Measurements from ENCODE around the gene NDRG2. TPM values are rescaled to one million over a fixed set of nuclear protein-coding genes. Genes with fewer than 3 reads are reported as not detected.
A peak's percentile ranks its signal among the peaks of the same experiment; 100 is the strongest.

NDRG2 gene
- total and polyA plus RNA-seq, 10 donors = 72.4 to 335 (median 201) TPM

GRCh38 chr14:21026988-21027315 is 2.1 kb upstream of the NDRG2 start:
- Histone ChIP-seq H3K4me1 (peaks cover 8 to 49% (median 29%) of the 10 kb centered on the region in 6 donors), H3K27me3 (replicated peaks in 1 of 7) (peaks cover 0 to 31% (median 0%) of the 10 kb centered on the region in 7 donors), H3K36me3 (peaks cover 0 to 3% (median 0%) of the 10 kb centered on the region in 6 donors), H3K27ac (peak overlapping the region in 6 of 8 donors; percentile 4 to 93 (median 87)), H3K9me3 (no peaks in the 10 kb centered on the region), H3K4me3 (no peak overlapping the region)
- no peak for DNase-seq
- 48 to 72% (median 57%) methylated on average over 3 of the region's 3 CpGs for WGBS, 5 donors
- intact Hi-C loops (cut with DNase I; ENCODE audit: low total_unique reads) = no loop called here
- TF ChIP-seq CTCF (IDR thresholded peaks at IDR 0.05 in 8 of 11, conservative IDR thresholded peaks at IDR 0.05 in 3 of 11) (no peak), POLR2A (IDR thresholded peaks at IDR 0.05) (no peak), POLR2AphosphoS5 (IDR thresholded peaks at IDR 0.05) (no peak)

- WGBS, 5 donors = 81 to 84% (median 81%) methylated on average over 7 of the region's 7 CpGs
- peak overlapping the region in 1 of 8 donors; percentile 90 for H3K4me3 ChIP-seq
- TF ChIP-seq POLR2AphosphoS5 (IDR thresholded peaks at IDR 0.05) (no peak), POLR2A (IDR thresholded peaks at IDR 0.05) (no peak), CTCF (IDR thresholded peaks at IDR 0.05 in 8 of 11, conservative IDR thresholded peaks at IDR 0.05 in 3 of 11) (no peak)
Measured at GRCh38 chr14:21026274-21026987, 1.6 kb upstream of the NDRG2 start.

GRCh38 chr14:21025371-21026273 is 761 bp upstream of the NDRG2 start:
- TF ChIP-seq POLR2A (IDR thresholded peaks at IDR 0.05) = no peak
- TF ChIP-seq CTCF (IDR thresholded peaks at IDR 0.05 in 8 of 11, conservative IDR thresholded peaks at IDR 0.05 in 3 of 11) = peak in 1 of 11 experiments; percentile 1
- peak in 2 of 3 donors; percentile 5 to 24 for TF ChIP-seq POLR2AphosphoS5 (IDR thresholded peaks at IDR 0.05)
- H3K4me3 ChIP-seq = peak overlapping the region; percentile 76 to 90 (median 80)
- intact Hi-C loops (cut with DNase I; ENCODE audit: low total_unique reads) = no loop called here
- H3K27ac ChIP-seq = peak overlapping the region; percentile 66 to 93 (median 85)
- peaks cover 8 to 62% (median 38%) of the 10 kb centered on the region in 6 donors for H3K4me1 ChIP-seq
- 7 to 16% (median 12%) methylated on average over 44 to 58 of the region's 58 CpGs for WGBS, 5 donors
- H3K27me3 ChIP-seq (replicated peaks in 1 of 7) = peaks cover 0 to 31% (median 0%) of the 10 kb centered on the region in 7 donors
- H3K9me3 ChIP-seq = no peaks in the 10 kb centered on the region
- peaks cover 0 to 16% (median 5%) of the 10 kb centered on the region in 6 donors for H3K36me3 ChIP-seq
- peak; percentile 83 for DNase-seq

More at GRCh38 chr14:21026274-21026987, 1.6 kb upstream of the NDRG2 start:
- intact Hi-C loops (cut with DNase I; ENCODE audit: low total_unique reads) = no loop called here
- H3K9me3 ChIP-seq = no peaks in the 10 kb centered on the region
- H3K4me1 ChIP-seq = peaks cover 8 to 54% (median 30%) of the 10 kb centered on the region in 6 donors
- H3K36me3 ChIP-seq = peaks cover 0 to 8% (median 2%) of the 10 kb centered on the region in 6 donors
- peak overlapping the region in 6 of 8 donors; percentile 4 to 93 (median 87) for H3K27ac ChIP-seq
- DNase-seq = no peak
- H3K27me3 ChIP-seq (replicated peaks in 1 of 7) = peaks cover 0 to 31% (median 0%) of the 10 kb centered on the region in 7 donors

All from spleen (tissue), 11 donors.